Activated CD4-positive, CD25-positive, alpha-beta regulatory T cell (primary cell): Measurements from ENCODE around the gene SULF2.

Source experiments
- DNase-seq, 4 experiments: peaks; one replicate each; lab custom pipeline; 2025; lab: John Stamatoyannopoulos, UW

The SULF2 gene

GRCh38 chr20:47668313-47669151 is 116.7 kb downstream of the SULF2 start:
- DNase-seq, result no peak

- DNase-seq, result no peak
Measured at GRCh38 chr20:47667531-47668312, 117.6 kb downstream of the SULF2 start.

- no peak for DNase-seq
Measured at GRCh38 chr20:47667086-47667485, 118.2 kb downstream of the SULF2 start.

- no peak for DNase-seq
Measured at GRCh38 chr20:47666304-47666703, 119.0 kb downstream of the SULF2 start.

- DNase-seq, result no peak
Measured at GRCh38 chr20:47665221-47665991, 119.9 kb downstream of the SULF2 start.

GRCh38 chr20:47664744-47665143 is 120.5 kb downstream of the SULF2 start:
- DNase-seq, result no peak

- DNase-seq, result no peak
Measured at GRCh38 chr20:47664068-47664437, 121.2 kb downstream of the SULF2 start.

- DNase-seq, result peak; percentile 42 to 58 (median 50)
Measured at GRCh38 chr20:47663354-47664067, 121.8 kb downstream of the SULF2 start.

GRCh38 chr20:47662483-47663353 is 122.6 kb downstream of the SULF2 start:
- DNase-seq, result no peak

GRCh38 chr20:47661714-47662113 is 123.6 kb downstream of the SULF2 start:
- DNase-seq, result no peak

- DNase-seq, result no peak
Measured at GRCh38 chr20:47660983-47661700, 124.1 kb downstream of the SULF2 start.

- DNase-seq, result no peak
Measured at GRCh38 chr20:47660602-47660905, 124.7 kb downstream of the SULF2 start.

- no peak for DNase-seq
Measured at GRCh38 chr20:47659904-47660601, 125.2 kb downstream of the SULF2 start.

GRCh38 chr20:47656318-47656717 is 129.0 kb downstream of the SULF2 start:
- no peak for DNase-seq

GRCh38 chr20:47655635-47656034 is 129.6 kb downstream of the SULF2 start:
- no peak for DNase-seq

- no peak for DNase-seq
Measured at GRCh38 chr20:47654370-47654769, 130.9 kb downstream of the SULF2 start.

GRCh38 chr20:47653869-47654268 is 131.4 kb downstream of the SULF2 start:
- no peak for DNase-seq

GRCh38 chr20:47652794-47653193 is 132.5 kb downstream of the SULF2 start:
- no peak for DNase-seq

GRCh38 chr20:47652301-47652700 is 133.0 kb downstream of the SULF2 start:
- DNase-seq, result no peak

GRCh38 chr20:47648943-47649342 is 136.3 kb downstream of the SULF2 start:
- DNase-seq, result no peak
